HuH-7.5 (cell line): ENCODE results near the gene GPR137.

Source experiments
- DNase-seq: peaks from one replicate; pipeline ENCODE4 v3.0.0; 2011; ENCODE audit warnings: low spot score

Gene GPR137

DNA sequence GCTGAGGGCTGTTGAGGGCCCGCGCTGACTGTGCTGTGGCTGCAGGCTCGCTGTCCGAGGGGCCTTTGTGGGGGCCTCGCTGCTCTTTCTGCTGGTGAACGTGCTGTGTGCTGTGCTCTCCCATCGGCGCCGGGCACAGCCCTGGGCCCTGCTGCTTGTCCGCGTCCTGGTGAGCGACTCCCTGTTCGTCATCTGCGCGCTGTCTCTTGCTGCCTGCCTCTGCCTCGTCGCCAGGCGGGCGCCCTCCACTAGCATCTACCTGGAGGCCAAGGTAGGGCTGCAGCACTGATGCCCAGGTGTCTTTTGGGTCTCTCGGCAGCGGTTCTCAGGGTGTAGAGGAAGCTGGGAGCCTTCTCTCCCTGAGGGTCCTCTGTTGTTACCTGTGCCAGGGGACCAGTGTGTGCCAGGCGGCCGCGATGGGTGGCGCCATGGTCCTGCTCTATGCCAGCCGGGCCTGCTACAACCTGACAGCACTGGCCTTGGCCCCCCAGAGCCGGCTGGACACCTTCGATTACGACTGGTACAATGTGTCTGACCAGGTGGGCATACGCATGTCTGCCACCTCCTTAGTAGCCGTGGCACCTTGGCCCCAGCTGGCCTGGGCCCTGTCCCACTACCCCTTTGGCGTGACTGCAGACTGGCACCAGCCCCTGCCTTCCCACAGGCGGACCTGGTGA lies 2.2 kb downstream of the GPR137 start:
- DNase-seq, result no peak

DNA sequence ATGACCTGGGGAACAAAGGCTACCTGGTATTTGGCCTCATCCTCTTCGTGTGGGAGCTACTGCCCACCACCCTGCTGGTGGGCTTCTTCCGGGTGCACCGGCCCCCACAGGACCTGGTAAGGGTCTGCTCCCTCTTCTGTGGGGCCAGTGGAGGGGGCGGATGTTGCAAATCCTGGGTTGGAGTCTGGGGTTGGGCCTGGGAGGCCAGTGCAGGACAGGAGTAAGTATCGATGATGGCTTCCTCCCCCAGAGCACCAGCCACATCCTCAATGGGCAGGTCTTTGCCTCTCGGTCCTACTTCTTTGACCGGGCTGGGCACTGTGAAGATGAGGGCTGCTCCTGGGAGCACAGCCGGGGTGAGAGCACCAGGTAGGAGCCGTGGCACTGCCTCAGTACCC lies 2.7 kb downstream of the GPR137 start:
- DNase-seq, result no peak

DNA sequence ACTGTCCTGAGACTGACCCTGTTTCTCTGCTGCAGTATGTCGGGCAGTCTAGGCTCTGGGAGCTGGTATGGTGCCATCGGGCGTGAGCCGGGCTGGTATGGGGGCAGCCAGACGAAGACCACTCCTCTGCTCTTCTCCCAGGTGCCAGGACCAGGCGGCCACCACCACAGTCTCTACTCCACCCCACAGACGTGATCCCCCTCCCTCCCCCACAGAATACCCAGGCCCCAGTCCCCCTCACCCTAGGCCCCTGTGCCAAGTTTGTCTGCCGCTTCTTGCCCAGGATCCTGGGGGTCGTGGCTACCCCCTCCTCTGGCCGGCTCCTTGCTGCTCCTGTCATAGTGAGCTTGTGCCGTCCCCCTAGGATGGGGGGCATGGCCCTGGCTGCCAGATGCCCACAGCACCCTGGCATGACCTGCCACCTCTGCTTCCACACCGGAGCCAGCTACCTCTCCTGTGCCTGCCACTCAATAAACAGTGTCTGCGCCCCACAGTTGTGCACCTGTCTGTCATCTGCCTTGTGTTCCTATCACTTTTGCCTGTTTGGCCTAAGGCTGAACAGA lies 3.4 kb downstream of the GPR137 start:
- DNase-seq, result no peak

DNA sequence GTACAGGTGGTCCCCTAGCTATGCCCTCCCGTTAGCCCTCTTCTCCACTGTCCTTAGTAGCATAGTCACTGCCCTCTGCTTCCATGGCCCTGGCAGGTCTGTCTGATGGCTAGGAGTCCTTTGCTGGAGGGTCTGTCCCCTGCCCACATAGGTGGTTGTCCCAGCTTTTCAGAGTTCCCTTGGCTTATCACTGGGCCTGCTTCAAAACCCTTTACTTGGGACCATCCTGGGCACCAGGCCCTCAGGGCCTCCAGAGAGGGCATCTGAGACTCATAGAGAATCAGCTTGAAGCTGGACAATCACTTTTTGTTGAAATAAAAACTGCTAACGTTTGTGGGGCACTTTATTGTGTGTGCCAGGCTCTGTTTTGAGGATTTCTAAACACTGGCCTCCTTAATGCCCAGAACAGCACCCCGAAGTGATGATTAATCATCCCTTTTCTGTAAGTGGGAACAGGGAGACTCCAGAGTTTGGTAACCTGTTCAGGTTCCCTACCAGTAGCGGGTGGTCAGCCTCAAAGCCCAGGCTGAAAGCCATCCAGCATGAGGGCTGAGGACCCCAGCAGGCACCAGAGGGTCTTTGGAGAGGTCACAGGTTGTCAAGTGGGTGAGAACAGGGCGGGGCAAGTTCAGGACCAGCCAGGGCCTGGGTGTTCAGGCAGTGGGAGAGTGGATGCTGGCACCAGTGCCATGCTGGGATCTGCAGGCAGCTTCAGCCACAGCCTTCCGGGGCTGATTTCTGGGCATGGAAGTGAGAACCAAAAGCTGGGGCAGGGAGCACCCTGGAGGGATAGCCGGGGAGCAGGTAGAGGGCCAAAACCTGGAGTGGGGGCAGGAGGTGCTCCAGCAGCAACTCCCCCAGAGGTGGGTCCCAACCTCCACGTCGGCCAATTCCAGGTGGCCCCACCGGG lies 5.0 kb downstream of the GPR137 start:
- no peak for DNase-seq

DNA sequence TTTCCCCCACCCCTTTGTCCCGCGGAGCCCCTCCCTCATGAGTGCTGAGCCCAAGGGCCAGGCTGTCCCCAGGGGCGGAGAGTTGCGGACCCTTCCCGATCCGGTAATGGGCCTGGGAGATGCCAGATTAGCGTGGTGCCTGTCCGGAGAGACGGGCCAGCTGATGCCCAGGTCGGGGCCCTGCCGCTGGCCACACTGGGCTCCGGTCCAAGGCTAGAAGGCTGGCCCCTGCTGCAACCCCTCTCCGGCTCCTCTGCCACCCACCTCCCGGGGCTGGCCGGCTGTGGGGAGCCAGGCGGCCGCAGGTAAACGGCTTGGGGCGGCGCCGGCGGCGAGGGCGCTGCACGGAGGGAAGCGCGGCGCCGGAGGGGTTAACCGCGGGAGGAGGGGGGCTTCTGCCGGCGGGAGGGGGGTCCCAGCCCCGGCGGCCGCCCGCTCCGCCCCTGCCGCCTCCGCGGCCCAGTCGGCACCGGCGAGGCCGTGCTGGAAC lies 5.7 kb downstream of the GPR137 start, which contains the start of gene KCNK4:
KCNK4 (plus strand) TSS at position 41 of the 490 bp plus-strand sequence. CDS start 1,717 bp downstream, outside the sequence.
- no peak for DNase-seq

DNA sequence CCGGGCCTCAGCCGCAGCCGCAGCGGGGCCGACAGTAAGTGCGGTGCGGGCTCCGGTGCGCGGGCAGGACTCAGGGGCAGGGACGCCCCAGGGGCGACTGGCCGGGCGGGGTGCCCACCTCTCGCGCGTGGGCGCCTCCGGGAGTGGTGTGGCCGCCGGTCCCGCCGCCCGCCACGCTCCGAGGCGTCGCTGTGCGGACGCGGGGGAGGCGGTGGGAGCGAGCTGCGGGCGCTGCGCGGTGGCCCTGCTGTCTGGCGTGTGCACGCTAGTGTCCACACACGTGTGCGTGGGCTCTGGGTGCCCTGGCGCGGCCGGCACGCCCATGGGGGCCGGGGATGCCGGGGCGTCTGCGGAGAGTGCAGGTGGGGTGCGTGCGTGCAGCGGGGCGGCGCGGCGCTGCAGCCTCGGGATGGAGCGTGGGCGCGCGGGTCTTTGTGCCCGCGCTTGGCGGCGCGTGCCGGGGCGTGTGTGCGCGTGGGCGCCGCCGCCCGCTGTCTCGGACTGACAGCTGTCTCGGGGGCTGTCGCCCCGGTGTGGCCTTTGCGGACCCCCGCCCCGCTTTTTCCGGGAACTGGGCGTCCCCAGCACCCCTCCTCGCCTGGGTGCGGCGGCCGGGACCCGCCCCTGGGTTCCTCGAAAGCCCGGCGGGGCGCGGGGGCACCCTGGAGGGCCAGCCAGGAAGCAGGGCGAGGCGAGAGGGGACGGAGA lies 6.3 kb downstream of the GPR137 start:
- DNase-seq, result no peak

DNA sequence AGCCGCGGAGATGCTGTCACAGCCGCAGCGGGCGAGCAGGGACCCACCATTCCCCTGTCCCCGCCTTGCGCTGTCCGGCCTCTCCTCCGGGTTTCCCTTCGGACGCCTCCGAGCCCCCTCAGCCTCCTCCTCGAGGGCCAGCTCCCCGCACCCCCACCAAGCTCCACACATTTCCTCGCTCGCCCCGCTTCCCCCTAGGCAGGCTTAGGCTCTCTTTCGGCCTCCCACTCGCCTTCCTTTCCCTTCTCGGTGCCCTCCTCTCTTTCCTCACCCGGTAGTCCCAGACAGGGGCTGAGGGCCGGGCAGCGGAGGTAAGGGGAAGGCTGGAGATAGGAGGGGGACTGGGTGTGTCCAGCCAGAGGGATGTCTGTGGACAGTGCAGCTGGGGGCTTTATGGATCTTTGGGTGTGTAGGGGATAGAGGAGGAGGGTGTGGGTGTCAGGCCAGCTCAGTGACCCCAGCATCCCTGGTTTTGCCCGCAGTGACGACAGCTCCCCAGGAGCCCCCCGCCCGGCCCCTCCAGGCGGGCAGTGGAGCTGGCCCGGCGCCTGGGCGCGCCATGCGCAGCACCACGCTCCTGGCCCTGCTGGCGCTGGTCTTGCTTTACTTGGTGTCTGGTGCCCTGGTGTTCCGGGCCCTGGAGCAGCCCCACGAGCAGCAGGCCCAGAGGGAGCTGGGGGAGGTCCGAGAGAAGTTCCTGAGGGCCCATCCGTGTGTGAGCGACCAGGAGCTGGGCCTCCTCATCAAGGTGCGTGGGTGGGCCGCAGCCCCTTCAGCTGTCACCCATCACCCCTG lies 7.0 kb downstream of the GPR137 start:
- DNase-seq, result no peak

DNA sequence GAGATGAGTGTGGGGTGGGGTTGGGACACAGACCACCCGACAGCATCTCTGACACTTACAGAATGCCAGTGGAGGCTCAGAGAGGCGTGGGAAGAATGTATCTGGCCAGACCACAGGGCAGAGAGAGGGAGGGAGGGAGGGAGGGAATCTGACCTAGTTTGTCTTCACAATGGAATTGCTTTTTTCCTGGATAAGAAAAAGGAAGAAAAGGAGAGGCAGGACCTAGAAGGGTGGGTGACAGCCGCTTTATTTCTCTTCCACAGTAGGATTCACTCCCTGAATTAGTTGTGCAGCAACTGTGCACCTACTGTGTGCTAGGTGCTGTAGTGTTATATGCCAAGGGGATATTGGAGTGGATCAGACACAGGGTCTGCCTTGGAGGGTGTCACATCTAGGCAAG lies 9.1 kb downstream of the GPR137 start:
- DNase-seq, result no peak

DNA sequence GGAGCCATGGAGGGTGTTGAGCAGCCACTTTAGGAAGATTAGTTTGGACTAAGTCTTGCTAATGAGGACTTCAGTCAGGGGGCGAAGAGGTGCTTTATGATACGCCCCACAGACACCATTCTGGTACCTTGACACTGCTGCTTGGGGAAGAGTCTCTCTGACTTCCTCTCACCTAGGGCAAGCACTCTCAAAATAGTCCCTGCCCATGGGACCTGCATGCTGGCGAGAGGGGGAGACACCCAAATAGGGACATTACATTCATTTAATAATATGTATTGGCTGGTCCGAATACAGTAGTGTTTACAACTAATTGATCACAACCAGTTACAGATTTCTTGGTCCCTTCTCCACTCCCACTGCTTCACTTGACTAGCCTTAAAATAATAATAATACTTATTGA lies 10.1 kb downstream of the GPR137 start:
- DNase-seq, result no peak

DNA sequence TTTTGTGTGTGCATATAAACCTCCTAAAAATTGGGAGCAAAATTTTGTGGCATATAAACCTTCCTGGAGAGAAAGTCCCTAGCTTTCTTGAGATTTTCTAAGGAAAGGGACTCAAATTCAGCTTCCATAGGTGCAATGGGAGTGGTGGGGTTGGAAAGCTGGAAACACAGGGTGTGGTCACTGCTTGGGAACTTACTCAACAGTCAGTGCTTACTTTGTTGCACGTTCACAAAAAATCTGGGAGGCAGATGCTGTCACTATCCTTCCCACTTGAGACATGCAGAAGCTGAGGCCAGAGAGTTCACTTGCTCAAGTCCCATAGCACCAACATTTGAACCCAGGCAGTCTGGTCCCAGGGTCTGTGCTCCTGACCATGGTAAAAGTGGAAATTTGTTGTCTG lies 10.6 kb downstream of the GPR137 start:
- no peak for DNase-seq

DNA sequence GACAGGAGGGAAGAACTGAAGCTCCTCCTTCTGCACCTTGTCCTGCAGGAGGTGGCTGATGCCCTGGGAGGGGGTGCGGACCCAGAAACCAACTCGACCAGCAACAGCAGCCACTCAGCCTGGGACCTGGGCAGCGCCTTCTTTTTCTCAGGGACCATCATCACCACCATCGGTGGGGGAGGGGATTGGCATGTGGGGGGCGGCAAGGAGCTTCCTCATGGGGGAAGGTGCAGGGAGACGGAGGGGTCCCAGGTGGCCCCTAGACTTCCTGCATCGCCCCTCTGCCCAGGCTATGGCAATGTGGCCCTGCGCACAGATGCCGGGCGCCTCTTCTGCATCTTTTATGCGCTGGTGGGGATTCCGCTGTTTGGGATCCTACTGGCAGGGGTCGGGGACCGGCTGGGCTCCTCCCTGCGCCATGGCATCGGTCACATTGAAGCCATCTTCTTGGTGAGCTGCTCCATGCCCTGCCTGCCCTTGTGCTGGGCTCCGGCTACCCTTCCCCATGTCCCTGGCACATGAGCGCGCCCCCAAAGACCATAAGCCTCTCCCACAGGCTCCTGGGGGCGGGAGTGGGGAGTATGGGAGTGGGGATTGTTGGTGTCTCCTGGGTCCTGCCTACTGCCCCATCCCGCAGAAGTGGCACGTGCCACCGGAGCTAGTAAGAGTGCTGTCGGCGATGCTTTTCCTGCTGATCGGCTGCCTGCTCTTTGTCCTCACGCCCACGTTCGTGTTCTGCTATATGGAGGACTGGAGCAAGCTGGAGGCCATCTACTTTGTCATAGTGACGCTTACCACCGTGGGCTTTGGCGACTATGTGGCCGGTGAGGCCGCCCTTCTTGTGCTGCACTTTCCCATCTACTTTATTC lies 11.4 kb downstream of the GPR137 start:
- DNase-seq, result no peak

DNA sequence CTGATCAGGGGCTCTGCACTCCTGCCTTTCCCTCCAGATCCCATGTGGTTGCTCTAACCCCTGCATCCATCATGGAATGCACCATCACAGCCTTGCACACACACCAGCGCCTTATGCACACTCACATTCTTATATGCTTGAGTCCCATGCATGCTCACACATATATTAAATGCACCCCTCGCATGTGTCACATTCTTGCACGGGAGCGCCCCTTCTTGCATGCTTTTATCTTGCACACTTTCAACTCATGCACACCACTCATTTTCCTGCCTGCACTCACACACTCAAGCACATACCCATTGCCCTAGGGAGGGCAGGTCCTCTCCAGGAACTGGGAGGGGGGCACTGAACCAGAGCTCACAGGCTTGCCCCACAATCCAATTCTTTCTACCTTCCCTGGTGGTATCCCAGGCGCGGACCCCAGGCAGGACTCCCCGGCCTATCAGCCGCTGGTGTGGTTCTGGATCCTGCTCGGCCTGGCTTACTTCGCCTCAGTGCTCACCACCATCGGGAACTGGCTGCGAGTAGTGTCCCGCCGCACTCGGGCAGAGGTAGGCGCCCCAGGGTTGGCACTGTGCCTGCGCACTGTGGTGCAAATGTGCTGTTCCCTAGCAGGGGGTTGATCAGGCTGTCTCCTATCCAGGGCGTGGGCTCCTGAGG lies 12.2 kb downstream of the GPR137 start:
- DNase-seq, result no peak

DNA sequence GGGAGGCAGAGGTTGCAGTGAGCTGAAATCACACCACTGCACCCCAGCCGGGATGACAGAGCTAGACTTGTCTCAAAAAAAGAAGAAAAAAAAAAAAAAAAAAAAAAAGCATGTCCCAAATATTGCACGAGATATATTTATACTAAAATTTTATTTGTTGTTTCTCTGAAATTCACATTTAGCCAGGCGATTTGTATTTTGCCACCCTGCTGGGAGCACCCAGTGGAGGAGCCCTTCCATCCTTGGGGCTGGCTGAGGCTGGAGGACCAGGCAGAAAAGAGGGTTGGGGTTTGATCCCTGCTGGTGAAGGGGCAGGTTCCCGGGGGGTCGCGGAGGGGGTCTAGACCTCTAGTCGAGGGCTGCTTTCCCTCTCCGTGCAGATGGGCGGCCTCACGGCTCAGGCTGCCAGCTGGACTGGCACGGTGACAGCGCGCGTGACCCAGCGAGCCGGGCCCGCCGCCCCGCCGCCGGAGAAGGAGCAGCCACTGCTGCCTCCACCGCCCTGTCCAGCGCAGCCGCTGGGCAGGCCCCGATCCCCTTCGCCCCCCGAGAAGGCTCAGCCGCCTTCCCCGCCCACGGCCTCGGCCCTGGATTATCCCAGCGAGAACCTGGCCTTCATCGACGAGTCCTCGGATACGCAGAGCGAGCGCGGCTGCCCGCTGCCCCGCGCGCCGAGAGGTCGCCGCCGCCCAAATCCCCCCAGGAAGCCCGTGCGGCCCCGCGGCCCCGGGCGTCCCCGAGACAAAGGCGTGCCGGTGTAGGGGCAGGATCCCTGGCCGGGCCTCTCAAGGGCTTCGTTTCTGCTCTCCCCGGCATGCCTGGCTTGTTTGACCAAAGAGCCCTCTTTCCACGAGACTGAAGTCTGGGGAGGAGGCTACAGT lies 13.6 kb downstream of the GPR137 start:
- no peak for DNase-seq

DNA sequence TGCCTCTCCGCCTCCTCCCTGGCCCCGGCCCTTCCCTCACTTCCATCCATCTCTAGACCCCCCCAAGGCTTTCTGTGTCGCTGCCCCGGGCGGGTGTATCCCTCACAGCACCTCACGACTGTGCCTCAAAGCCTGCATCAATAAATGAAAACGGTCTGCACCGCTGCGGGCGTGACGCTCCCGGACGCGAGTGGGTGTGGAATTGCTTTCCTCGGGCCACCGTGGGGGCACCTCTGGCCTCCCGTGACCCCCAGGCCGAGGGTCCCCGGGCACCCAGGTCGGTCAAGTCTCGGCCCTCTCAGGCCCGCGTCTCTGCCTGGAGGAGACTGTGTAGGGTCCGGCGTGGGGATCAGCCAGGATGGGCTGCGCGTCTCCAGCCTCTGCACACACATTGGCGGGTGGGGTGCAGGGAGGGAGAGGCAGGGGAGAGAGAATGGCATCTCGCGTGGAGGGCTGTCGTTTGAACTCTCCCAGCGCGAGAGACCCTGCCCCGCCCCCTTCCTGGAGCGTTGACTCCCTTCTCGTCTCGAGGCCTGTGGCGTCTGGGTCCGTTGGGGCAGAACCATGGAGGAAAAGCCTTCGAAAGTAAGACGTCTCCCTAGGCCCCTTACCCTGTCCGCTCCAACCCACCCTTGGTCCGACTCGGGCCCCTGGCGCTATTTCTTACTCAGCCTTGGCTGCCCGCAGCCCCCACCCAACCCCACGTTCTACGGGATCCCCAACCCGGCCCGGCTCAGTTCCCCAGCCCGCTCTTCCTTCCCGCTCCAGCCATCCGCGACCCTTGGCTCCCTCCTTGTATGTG lies 14.4 kb downstream of the GPR137 start, which contains the start of gene CATSPERZ:
CATSPERZ (plus strand) TSS at position 512 of the 802 bp plus-strand sequence; CDS start at position 565, 53 bp downstream.
- no peak for DNase-seq

DNA sequence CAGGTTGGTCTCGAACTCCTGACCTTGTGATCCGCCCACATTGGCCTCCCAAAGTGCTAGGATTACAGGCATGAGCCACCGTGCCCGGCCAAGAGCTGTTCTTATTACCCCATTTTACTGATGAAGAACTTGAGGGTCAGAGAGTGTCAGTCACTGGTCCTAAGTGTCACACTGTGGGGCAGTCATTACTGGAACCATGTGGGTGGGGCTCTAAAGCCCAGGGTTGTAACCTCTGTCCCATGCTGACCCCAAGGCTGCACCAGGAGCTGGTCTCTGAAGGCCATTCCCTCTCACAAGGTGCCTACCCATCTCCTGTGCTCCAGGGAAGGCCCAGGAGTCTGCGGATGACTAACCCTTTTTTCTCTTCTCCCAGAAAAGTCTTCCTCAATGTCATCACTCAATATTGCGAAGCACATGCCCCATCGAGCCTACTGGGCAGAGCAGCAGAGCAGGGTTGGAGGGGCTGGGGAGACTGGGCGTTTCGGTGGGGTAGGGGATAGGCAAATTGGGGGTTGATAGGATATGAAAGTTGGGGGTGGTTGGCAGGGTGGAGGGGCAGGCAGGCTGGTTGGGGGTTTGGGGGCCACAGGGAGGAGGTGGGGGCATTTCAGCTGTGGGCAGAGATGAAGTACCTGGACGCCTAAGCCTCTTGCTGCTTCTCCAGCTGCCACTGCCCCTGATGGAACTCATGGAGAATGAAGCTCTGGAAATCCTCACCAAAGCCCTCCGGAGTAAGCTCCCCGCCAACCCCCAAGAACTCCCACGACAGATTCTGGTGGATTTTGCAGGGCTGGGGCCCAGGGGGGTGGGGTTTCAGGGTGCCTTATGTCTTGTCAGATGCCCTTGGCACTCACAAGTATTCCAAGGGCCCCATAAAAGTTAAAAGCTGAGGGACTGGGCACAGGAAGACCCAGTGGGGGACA lies 17.7 kb downstream of the GPR137 start:
- no peak for DNase-seq

DNA sequence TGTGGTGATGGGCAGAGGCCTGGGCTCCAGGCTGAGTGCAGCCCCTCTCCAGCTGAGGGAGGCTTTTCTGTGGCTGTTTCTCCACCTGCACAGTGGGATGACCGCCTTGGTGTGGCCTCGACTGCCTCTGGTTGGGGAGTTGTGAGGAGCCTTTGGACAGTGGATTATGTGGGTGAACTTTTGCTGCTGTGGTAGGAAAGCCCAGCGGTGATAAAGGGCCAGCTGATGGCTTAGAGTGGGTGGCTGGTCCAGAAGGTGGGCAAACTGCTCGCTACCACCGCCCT lies 18.3 kb downstream of the GPR137 start:
- no peak for DNase-seq
